Neural cell (in vitro differentiated cells): Measurements from ENCODE around the gene PUS10. TPM values are rescaled to one million over a fixed set of nuclear protein-coding genes. Genes with fewer than 3 reads are reported as not detected.

ENCODE experiments used
- H2AFZ ChIP-seq: fragments of 200-600, 300-800 bp; sonication (generic), shearing (Covaris generic); 2 replicates; pipeline ENCODE4 v1.6.0; 2014; ENCODE audit warnings: low read depth, mild to moderate bottlenecking, antibody characterized with exemption, low read length, moderate library complexity
- H3F3A ChIP-seq: fragments of 200-600 bp; shearing (Covaris generic); 2 replicates; pipeline ENCODE4 v1.6.1; 2016; ENCODE audit warnings: mild to moderate bottlenecking, moderate library complexity, mixed read lengths, antibody characterized with exemption, low read length; ENCODE audit not compliant: insufficient read depth, poor library complexity, severe bottlenecking
- H3K27ac ChIP-seq: fragments of 200-600, 300-800 bp; sonication (generic), shearing (Covaris generic); 2 replicates; pipeline ENCODE4 v1.5.1; 2014; ENCODE audit warnings: mild to moderate bottlenecking, low read length, moderate library complexity
- H3K27me3 ChIP-seq: fragments of 300-800, 200-600 bp; sonication (generic), shearing (Covaris generic); 2 replicates; pipeline ENCODE4 v1.6.0; 2014; ENCODE audit warnings: mild to moderate bottlenecking, low read depth, low read length, moderate library complexity; ENCODE audit not compliant: insufficient read depth
- H3K36me3 ChIP-seq: fragments of 300-800, 200-600 bp; sonication (generic), shearing (Covaris generic); 2 replicates; pipeline ENCODE4 v1.5.1; 2014; ENCODE audit warnings: mild to moderate bottlenecking, antibody characterized with exemption, low read length, moderate library complexity; ENCODE audit not compliant: insufficient read depth
- H3K4me2 ChIP-seq: fragments of 300-800, 200-600 bp; sonication (generic), shearing (Covaris generic); 2 replicates; pipeline ENCODE4 v1.6.0; 2014; ENCODE audit warnings: mild to moderate bottlenecking, low read length
- H3K4me3 ChIP-seq: fragments of 300-800, 200-600 bp; sonication (generic), shearing (Covaris generic); 2 replicates; pipeline ENCODE4 v1.5.1; 2014; ENCODE audit warnings: mild to moderate bottlenecking, low read length, moderate library complexity
- H3K79me2 ChIP-seq: fragments of 200-600 bp; shearing (Covaris generic); replicated peaks from 2 replicates; pipeline ENCODE4 v1.6.0; 2014; ENCODE audit warnings: mild to moderate bottlenecking, low read length, moderate library complexity; ENCODE audit not compliant: insufficient read depth
- H3K9ac ChIP-seq: fragments of 300-800, 200-600 bp; sonication (generic), shearing (Covaris generic); 2 replicates; pipeline ENCODE4 v1.6.1; 2016; ENCODE audit warnings: mild to moderate bottlenecking, low read length, mixed read lengths
- H3K9me2 ChIP-seq: fragments of 200-600 bp; shearing (Covaris generic); 2 replicates; pipeline ENCODE4 v1.6.1; 2016; ENCODE audit warnings: mild to moderate bottlenecking, low read length, mixed read lengths; ENCODE audit not compliant: insufficient read depth
- H3K9me3 ChIP-seq: fragments of 200-600, 300-800 bp; sonication (generic), shearing (Covaris generic); 2 replicates; pipeline ENCODE4 v1.6.1; 2016; ENCODE audit warnings: mild to moderate bottlenecking, mixed run types, low read length, moderate library complexity, mixed read lengths
- H4K20me1 ChIP-seq: fragments of 200-600 bp; shearing (Covaris generic); 2 replicates; pipeline ENCODE4 v1.6.1; 2016; ENCODE audit warnings: mild to moderate bottlenecking, mixed run types; ENCODE audit not compliant: insufficient read depth
- CTCF ChIP-seq: fragments of 450-650 bp; IDR thresholded peaks from 2 replicates; pipeline ENCODE4 v1.5.1; 2014; ENCODE audit warnings: antibody characterized with exemption, mild to moderate bottlenecking, moderate library complexity; ENCODE audit not compliant: poor library complexity, severe bottlenecking
- EP300 ChIP-seq: fragments of 450-650 bp; conservative IDR thresholded peaks from 2 replicates; pipeline ENCODE4 v1.6.1; 2014; ENCODE audit warnings: antibody characterized with exemption, mild to moderate bottlenecking, moderate library complexity; ENCODE audit not compliant: poor library complexity, severe bottlenecking
- EZH2 ChIP-seq: fragments of 200-600, 300-800 bp; shearing (Covaris generic), sonication (generic); IDR thresholded peaks from 2 replicates; pipeline ENCODE4 v1.6.1; 2014; ENCODE audit warnings: antibody characterized with exemption, low read length, borderline replicate concordance, mild to moderate bottlenecking; ENCODE audit not compliant: insufficient read depth, poor library complexity, severe bottlenecking
- MXI1 ChIP-seq: fragments of 450-650 bp; conservative IDR thresholded peaks from 2 replicates; pipeline ENCODE4 v1.6.1; 2014; ENCODE audit warnings: antibody characterized with exemption, mild to moderate bottlenecking; ENCODE audit not compliant: poor library complexity, severe bottlenecking
- POLR2AphosphoS5 ChIP-seq: IDR thresholded peaks from 2 replicates; pipeline ENCODE4 v1.6.1; 2012
- RAD21 ChIP-seq: fragments of 450-650 bp; conservative IDR thresholded peaks from 2 replicates; pipeline ENCODE4 v1.6.1; 2014; ENCODE audit warnings: antibody characterized with exemption, mild to moderate bottlenecking, moderate library complexity
- REST ChIP-seq: IDR thresholded peaks from 2 replicates; pipeline ENCODE4 v1.6.1; 2012; ENCODE audit warnings: borderline replicate concordance
- SMC3 ChIP-seq: fragments of 450-650 bp; conservative IDR thresholded peaks from 2 replicates; pipeline ENCODE4 v1.6.1; 2014; ENCODE audit warnings: antibody characterized with exemption, mild to moderate bottlenecking, moderate library complexity; ENCODE audit not compliant: poor library complexity
- TAF1 ChIP-seq: IDR thresholded peaks from 2 replicates; pipeline ENCODE4 v1.6.1; 2012; ENCODE audit warnings: low read depth
- polyA plus RNA-seq: library from polyadenylated mRNA; depleted of rRNA; stranded (reverse); fragments of >200 nt; gene quantifications from 2 replicates; pipeline ENCODE4 v1.2.3, GENCODE V29; 2014

The PUS10 gene
- polyA plus RNA-seq, 1 donor from 2014 or later, result 3.5 TPM

GRCh38 chr2:60962528-60962927 lies 55.5 kb downstream of the PUS10 start:
- no peaks in the 10 kb centered on the region for H4K20me1 ChIP-seq
- H3K9me2 ChIP-seq, result no peaks in the 10 kb centered on the region
- H3K27me3 ChIP-seq, result no peaks in the 10 kb centered on the region
- H3K9ac ChIP-seq, result no peak overlapping the region
- no peaks in the 10 kb centered on the region for H3K9me3 ChIP-seq
- H3K4me3 ChIP-seq, result no peak overlapping the region
- no peak for TF ChIP-seq CTCF
- no peak for TF ChIP-seq EZH2
- TF ChIP-seq POLR2AphosphoS5, result no peak
- TF ChIP-seq SMC3, result no peak
- TF ChIP-seq REST, result no peak
- TF ChIP-seq MXI1, result no peak
- no peak for TF ChIP-seq EP300
- TF ChIP-seq RAD21, result no peak
- no peak overlapping the region for H3K27ac ChIP-seq
- H3K79me2 ChIP-seq, result no peaks in the 10 kb centered on the region
- H3K36me3 ChIP-seq, result no peaks in the 10 kb centered on the region
- no peaks in the 10 kb centered on the region for H3F3A ChIP-seq
- H3K4me2 ChIP-seq, result no peak overlapping the region
- H2AFZ ChIP-seq, result no peak overlapping the region

GRCh38 chr2:60961457-60961856 lies 56.6 kb downstream of the PUS10 start:
- TF ChIP-seq RAD21 (no peak), EP300 (no peak), EZH2 (no peak), TAF1 (no peak), CTCF (no peak), POLR2AphosphoS5 (no peak), SMC3 (no peak), REST (no peak), MXI1 (no peak)
- Histone ChIP-seq H3K36me3 (no peaks in the 10 kb centered on the region), H3K9me2 (no peaks in the 10 kb centered on the region), H3K79me2 (no peaks in the 10 kb centered on the region), H4K20me1 (no peaks in the 10 kb centered on the region), H2AFZ (no peak overlapping the region), H3K4me2 (no peak overlapping the region), H3K27ac (no peak overlapping the region), H3K9ac (no peak overlapping the region), H3K27me3 (no peaks in the 10 kb centered on the region), H3K9me3 (no peaks in the 10 kb centered on the region), H3F3A (no peaks in the 10 kb centered on the region), H3K4me3 (no peak overlapping the region)
